Ishikawa (cell line): Measurements from ENCODE around the gene PIM3.

Experiments
- CEBPB ChIP-seq: IDR thresholded peaks from 2 replicates; pipeline ENCODE4 v1.6.1; 2012
- MAX ChIP-seq: IDR thresholded peaks from 2 replicates; pipeline ENCODE4 v1.6.1; 2012
- TAF1 ChIP-seq: IDR thresholded peaks from 2 replicates; pipeline ENCODE4 v1.6.1; 2012; ENCODE audit warnings: low read depth, mild to moderate bottlenecking
- YY1 ChIP-seq: IDR thresholded peaks from 2 replicates; pipeline ENCODE4 v1.6.1; 2012; ENCODE audit warnings: low read depth
- ZBTB7A ChIP-seq: IDR thresholded peaks from 2 replicates; pipeline ENCODE4 v1.6.1; 2012; ENCODE audit warnings: low read depth

DNA sequence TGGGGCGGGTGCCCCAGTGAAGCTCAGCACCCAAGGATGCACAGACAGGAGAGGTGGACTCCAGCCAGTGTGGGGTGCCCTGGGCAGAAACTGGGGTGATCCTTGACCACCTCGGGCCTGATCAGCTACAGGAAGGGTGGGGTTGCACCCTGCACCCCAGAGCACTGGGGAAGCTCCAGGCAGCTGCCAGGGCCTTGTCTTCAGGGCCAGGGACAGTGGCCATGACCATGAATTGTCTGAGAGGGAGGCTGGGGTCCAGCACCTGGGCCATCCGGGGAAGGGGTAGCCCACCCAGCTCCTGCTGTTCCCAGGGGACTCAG is 34.4 kb downstream of the PIM3 start:
- TF ChIP-seq YY1 (no peak), TAF1 (no peak), MAX (no peak), CEBPB (no peak), ZBTB7A (no peak)
